ENCODE data around the gene PADI6.

The PADI6 gene

GRCh38 chr1:17356387-17357026 is 15.5 kb upstream of the PADI6 start:
- DNase-seq (ENCODE audit: low read depth) = no peak
- TF ChIP-seq CTCF (conservative IDR thresholded peaks at IDR 0.05; ENCODE audit: low read length) = no peak
- H3K4me3 ChIP-seq (ENCODE audit: low read length) = no peak overlapping the region

- H3K4me3 ChIP-seq (ENCODE audit: low read length) = no peak overlapping the region
- DNase-seq (ENCODE audit: low read depth) = no peak
- no peak for TF ChIP-seq CTCF (conservative IDR thresholded peaks at IDR 0.05; ENCODE audit: low read length)
Observed at GRCh38 chr1:17358557-17358956, 13.4 kb upstream of the PADI6 start.

GRCh38 chr1:17359031-17359430 is 13.0 kb upstream of the PADI6 start:
- no peak overlapping the region for H3K4me3 ChIP-seq (ENCODE audit: low read length)
- DNase-seq (ENCODE audit: low read depth) = no peak
- no peak for TF ChIP-seq CTCF (conservative IDR thresholded peaks at IDR 0.05; ENCODE audit: low read length)

GRCh38 chr1:17359808-17360207 is 12.2 kb upstream of the PADI6 start:
- TF ChIP-seq CTCF (conservative IDR thresholded peaks at IDR 0.05; ENCODE audit: low read length) = no peak
- no peak for DNase-seq (ENCODE audit: low read depth)
- no peak overlapping the region for H3K4me3 ChIP-seq (ENCODE audit: low read length)

- no peak overlapping the region for H3K4me3 ChIP-seq (ENCODE audit: low read length)
- no peak for DNase-seq (ENCODE audit: low read depth)
- no peak for TF ChIP-seq CTCF (conservative IDR thresholded peaks at IDR 0.05; ENCODE audit: low read length)
Observed at GRCh38 chr1:17360272-17360956, 11.6 kb upstream of the PADI6 start.

- no peak for DNase-seq (ENCODE audit: low read depth)
- TF ChIP-seq CTCF (conservative IDR thresholded peaks at IDR 0.05; ENCODE audit: low read length) = no peak
Observed at GRCh38 chr1:17361687-17362086, 10.3 kb upstream of the PADI6 start.

GRCh38 chr1:17363351-17363750 is 8.6 kb upstream of the PADI6 start:
- H3K4me3 ChIP-seq (ENCODE audit: low read length) = no peak overlapping the region
- TF ChIP-seq CTCF (conservative IDR thresholded peaks at IDR 0.05; ENCODE audit: low read length) = no peak
- DNase-seq (ENCODE audit: low read depth) = no peak

More at GRCh38 chr1:17361687-17362086, 10.3 kb upstream of the PADI6 start:
- no peak overlapping the region for H3K4me3 ChIP-seq (ENCODE audit: low read length)

Measured in AG10803 (cell line).